ENCODE measurements around the gene BLOC1S5. TPM values are rescaled to one million over a fixed set of nuclear protein-coding genes. Genes with fewer than 3 reads are reported as not detected.

BLOC1S5 gene
- total and polyA plus RNA-seq, 2 of the 8 experiments (the other 6 are each of a cell fraction or from before 2014, with no cell fraction given) = 3.4 to 17.2 TPM

DNA sequence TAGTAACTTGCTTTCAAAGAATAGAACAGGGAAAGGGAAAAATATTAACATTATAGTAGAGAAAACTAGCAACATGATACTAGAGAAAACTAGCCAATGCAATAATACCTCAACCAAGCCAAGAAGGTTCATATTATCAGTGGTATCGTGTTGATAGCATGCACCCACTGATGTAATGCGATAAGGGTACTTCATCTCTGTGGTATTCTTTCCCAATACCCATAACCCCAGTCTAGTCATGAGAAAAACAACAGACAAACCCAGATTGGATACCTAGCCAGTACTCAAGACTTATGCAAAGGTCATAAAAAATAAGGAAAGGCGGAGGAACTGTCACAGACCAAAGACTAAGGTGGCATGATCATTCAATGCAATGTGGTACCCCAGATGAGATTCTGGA, 21.0 kb downstream of the BLOC1S5 start:
- no peak overlapping the region for H3K23ac ChIP-seq (ENCODE audit: insufficient read length)
- H2AK5ac ChIP-seq (ENCODE audit: low read depth, low read length) = no peak overlapping the region
- H3K4me1 ChIP-seq (replicated peaks in 1 of 4; ENCODE audit: control insufficient read depth in 3 of 4, insufficient read depth in 4 of 4, low read length in 3 of 4) = 0 out of 7 replicates have a peak, but pooled peaks cover 0 to 2% (median 2%) of the 10 kb centered on the region in 4 experiments
- H3K18ac ChIP-seq (ENCODE audit: extremely low read depth, low read length) = no peak overlapping the region
- peaks cover 2% of the 10 kb centered on the region; the same call in 1 of the 2 replicates for H3K79me1 ChIP-seq (ENCODE audit: low read depth, low read length)
- no peak overlapping the region for H3K4me2 ChIP-seq (ENCODE audit: insufficient read depth in 1 of 2, low read depth in 2 of 2, low read length in 2 of 2)
- no peak overlapping the region for H3K4ac ChIP-seq (replicated peaks; ENCODE audit: insufficient read length, low read depth, low read length)
- WGBS, 2 experiments (ENCODE audit: extremely low coverage in 1 of 2, insufficient coverage in 1 of 2, insufficient read length in 1 of 2, insufficient replicate concordance in 2 of 2, low coverage in 1 of 2, low lambda C conversion rate in 2 of 2, missing lambda C conversion rate in 1 of 2) = 82% methylated on average over 3 of the region's 3 CpGs; no CpG with 5 or more reads in 1 of the 2 experiments
- DNase-seq (ENCODE audit: low read depth in 1 of 2, low spot score in 2 of 2) (no peak), FAIRE-seq (no peak)
- no peak overlapping the region for H2BK120ac ChIP-seq (replicated peaks; ENCODE audit: low read depth, low read length)
- H2BK20ac ChIP-seq (ENCODE audit: low read length) = no peak overlapping the region
- H2AFZ ChIP-seq (ENCODE audit: low read length) = no peak overlapping the region
- H4K91ac ChIP-seq (replicated peaks; ENCODE audit: insufficient read length, low read length) = no peak overlapping the region
- no peak overlapping the region for H2BK12ac ChIP-seq (ENCODE audit: low read depth, low read length)
- no peak overlapping the region for H3K14ac ChIP-seq (ENCODE audit: insufficient read length)
- ChIA-PET CTCF (ENCODE audit: partially characterized antibody) (no interaction called here), POLR2A (ENCODE audit: partially characterized antibody) (no interaction called here)
- no peak overlapping the region for H3K4me3 ChIP-seq (ENCODE audit: extremely low read depth in 1 of 4, insufficient read depth in 2 of 4, low read depth in 3 of 4, low read length in 4 of 4)
- H3K27me3 ChIP-seq (replicated peaks in 1 of 4; ENCODE audit: control insufficient read depth in 3 of 4, extremely low read depth in 1 of 4, insufficient read depth in 3 of 4, low read length in 3 of 4) = no peaks in the 10 kb centered on the region
- H3K23me2 ChIP-seq (ENCODE audit: low read depth, low read length) = no peaks in the 10 kb centered on the region
- no peak overlapping the region for H3K9ac ChIP-seq (replicated peaks in 1 of 4; ENCODE audit: extremely low read depth in 1 of 4, low read depth in 3 of 4, low read length in 3 of 4)
- no peak overlapping the region for H3K27ac ChIP-seq (ENCODE audit: low read depth, low read length)
- no peak overlapping the region for H2BK5ac ChIP-seq (ENCODE audit: low read depth, low read length)
- no peak overlapping the region for H4K5ac ChIP-seq (ENCODE audit: insufficient read length, low read depth, low read length)
- H4K20me1 ChIP-seq (replicated peaks in 1 of 2; ENCODE audit: control insufficient read depth in 1 of 2, insufficient read depth in 2 of 2, low read length in 2 of 2) = peaks cover 0 to 3% of the 10 kb centered on the region in 2 experiments
- no peak overlapping the region for H2BK15ac ChIP-seq (ENCODE audit: low read length)
- no peaks in the 10 kb centered on the region for H3K79me2 ChIP-seq (ENCODE audit: control insufficient read depth in 1 of 2, insufficient read depth in 2 of 2, low read length in 2 of 2)
- H3K36me3 ChIP-seq (ENCODE audit: control insufficient read depth in 2 of 4, insufficient read depth in 4 of 4, low read length in 3 of 4) = peaks cover 0 to 12% (median 2%) of the 10 kb centered on the region in 4 experiments; a peak in 2 of 8 replicates
- no peak overlapping the region for H4K8ac ChIP-seq (ENCODE audit: extremely low read depth, insufficient read depth, low read length)
- no peaks in the 10 kb centered on the region for H3K9me3 ChIP-seq (ENCODE audit: insufficient read depth in 2 of 2, low read depth in 1 of 2, low read length in 1 of 2)
- no peak overlapping the region for H3K56ac ChIP-seq (replicated peaks; ENCODE audit: insufficient read length, low read depth, low read length)
- no peak for TF ChIP-seq RNF2 (IDR thresholded peaks at IDR 0.05; ENCODE audit: borderline replicate concordance, low read depth, low read length, missing control alignments, poor library complexity, severe bottlenecking)
- TF ChIP-seq CREB1 (IDR thresholded peaks at IDR 0.05) = no peak
- TF ChIP-seq SUZ12 (IDR thresholded peaks at IDR 0.05; ENCODE audit: low read length) = no peak
